PFSK-1 (cell line): ENCODE measurements around the gene PLEKHJ1.

ENCODE experiments used
- FOXP2 ChIP-seq: optimal IDR thresholded peaks from 2 replicates; pipeline ENCODE3; 2011; ENCODE audit warnings: borderline replicate concordance, control low read depth, inconsistent platforms; ENCODE audit not compliant: insufficient read depth; ENCODE audit errors: extremely low read length, extremely low read depth
- POLR2AphosphoS5 ChIP-seq: IDR thresholded peaks from 2 replicates; pipeline ENCODE4 v1.6.1; 2012; ENCODE audit warnings: low read depth, mild to moderate bottlenecking, control low read depth, low read length, moderate library complexity
- SIN3A ChIP-seq: IDR thresholded peaks from 2 replicates; pipeline ENCODE4 v1.6.1; 2012; ENCODE audit warnings: mild to moderate bottlenecking, low read length, moderate library complexity, borderline replicate concordance; ENCODE audit not compliant: insufficient read depth
- TAF1 ChIP-seq: IDR thresholded peaks from 2 replicates; pipeline ENCODE4 v1.6.1; 2012; ENCODE audit warnings: low read length, control low read depth, borderline replicate concordance; ENCODE audit not compliant: insufficient read depth
- TF ChIP-seq, protein P1 (sequence below), 2 experiments: IDR thresholded peaks; 2 replicates each; pipeline versions ENCODE4 v1.6.1 to v1.8.0; 2011 to 2012; ENCODE audit warnings: low read depth in 2 of 2, low read length in 2 of 2, control low read depth in 1 of 2, inconsistent platforms in 1 of 2, mild to moderate bottlenecking in 1 of 2, moderate library complexity in 1 of 2; ENCODE audit not compliant: insufficient read depth in 1 of 2

Gene PLEKHJ1

DNA sequence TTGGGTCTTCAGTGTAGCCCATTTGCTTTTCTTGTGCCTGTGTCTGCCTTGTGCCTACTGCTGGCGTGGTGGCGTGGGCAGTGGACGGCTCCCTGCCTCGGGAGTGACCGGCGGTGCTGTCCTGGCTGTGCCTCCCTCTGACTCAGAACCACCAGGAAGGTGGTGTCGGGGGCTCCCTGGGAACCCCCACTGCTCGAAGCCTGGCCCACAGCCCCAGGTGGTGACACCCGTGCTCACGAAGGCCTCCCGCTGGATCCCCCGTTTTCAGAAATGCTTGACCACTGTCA lies 7.9 kb upstream of the PLEKHJ1 start:
- TF ChIP-seq, protein P1, sequence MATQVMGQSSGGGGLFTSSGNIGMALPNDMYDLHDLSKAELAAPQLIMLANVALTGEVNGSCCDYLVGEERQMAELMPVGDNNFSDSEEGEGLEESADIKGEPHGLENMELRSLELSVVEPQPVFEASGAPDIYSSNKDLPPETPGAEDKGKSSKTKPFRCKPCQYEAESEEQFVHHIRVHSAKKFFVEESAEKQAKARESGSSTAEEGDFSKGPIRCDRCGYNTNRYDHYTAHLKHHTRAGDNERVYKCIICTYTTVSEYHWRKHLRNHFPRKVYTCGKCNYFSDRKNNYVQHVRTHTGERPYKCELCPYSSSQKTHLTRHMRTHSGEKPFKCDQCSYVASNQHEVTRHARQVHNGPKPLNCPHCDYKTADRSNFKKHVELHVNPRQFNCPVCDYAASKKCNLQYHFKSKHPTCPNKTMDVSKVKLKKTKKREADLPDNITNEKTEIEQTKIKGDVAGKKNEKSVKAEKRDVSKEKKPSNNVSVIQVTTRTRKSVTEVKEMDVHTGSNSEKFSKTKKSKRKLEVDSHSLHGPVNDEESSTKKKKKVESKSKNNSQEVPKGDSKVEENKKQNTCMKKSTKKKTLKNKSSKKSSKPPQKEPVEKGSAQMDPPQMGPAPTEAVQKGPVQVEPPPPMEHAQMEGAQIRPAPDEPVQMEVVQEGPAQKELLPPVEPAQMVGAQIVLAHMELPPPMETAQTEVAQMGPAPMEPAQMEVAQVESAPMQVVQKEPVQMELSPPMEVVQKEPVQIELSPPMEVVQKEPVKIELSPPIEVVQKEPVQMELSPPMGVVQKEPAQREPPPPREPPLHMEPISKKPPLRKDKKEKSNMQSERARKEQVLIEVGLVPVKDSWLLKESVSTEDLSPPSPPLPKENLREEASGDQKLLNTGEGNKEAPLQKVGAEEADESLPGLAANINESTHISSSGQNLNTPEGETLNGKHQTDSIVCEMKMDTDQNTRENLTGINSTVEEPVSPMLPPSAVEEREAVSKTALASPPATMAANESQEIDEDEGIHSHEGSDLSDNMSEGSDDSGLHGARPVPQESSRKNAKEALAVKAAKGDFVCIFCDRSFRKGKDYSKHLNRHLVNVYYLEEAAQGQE (IDR thresholded peaks at IDR 0.05; ENCODE audit: insufficient read depth in 1 of 2, low read depth in 2 of 2, low read length in 2 of 2) = no peak
- no peak for TF ChIP-seq FOXP2

DNA sequence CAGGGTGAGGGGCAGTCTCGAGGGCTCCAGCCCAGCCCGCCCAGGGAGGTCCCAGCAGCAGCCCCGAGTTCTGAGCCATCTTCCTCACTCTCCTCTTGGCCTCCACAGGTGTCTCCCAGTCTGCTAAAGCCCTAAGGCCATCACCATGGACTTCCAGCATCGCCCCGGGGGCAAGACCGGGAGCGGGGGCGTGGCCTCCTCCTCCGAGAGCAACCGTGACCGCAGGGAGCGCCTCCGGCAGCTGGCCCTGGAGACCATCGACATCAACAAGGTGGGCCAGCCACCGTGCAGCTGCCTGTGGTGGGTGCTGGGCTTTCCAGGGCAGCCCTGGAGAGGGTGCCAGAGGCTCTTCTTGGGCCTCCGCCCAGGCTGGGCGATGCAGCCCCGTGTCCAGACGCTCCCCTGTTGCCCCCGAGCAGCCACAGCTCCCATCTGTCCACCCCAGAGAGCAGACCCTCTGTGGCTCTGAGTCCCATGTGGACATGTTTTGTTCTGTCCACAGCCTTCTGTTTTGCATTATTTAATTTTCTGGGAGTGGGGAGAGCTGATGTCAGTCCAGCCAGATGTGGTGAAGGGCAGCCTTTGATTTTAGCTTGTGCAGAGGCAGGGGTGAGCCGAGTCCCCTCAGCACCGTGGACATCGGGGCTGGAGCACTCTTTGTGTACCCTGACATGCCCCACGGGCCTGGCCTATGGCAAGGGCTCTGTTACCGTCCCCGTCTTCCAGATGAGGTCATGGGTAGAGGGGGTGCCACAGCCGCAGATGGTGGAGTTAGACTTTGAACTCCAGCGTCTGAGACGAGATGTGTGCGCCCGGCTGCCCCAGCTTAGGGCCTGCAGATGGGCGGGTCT lies 7.4 kb upstream of the PLEKHJ1 start:
- TF ChIP-seq, protein P1 (IDR thresholded peaks at IDR 0.05; ENCODE audit: insufficient read depth in 1 of 2, low read depth in 2 of 2, low read length in 2 of 2) = no peak
- no peak for TF ChIP-seq FOXP2
- TF ChIP-seq POLR2AphosphoS5 = no peak
- no peak for TF ChIP-seq TAF1
- TF ChIP-seq SIN3A = no peak

DNA sequence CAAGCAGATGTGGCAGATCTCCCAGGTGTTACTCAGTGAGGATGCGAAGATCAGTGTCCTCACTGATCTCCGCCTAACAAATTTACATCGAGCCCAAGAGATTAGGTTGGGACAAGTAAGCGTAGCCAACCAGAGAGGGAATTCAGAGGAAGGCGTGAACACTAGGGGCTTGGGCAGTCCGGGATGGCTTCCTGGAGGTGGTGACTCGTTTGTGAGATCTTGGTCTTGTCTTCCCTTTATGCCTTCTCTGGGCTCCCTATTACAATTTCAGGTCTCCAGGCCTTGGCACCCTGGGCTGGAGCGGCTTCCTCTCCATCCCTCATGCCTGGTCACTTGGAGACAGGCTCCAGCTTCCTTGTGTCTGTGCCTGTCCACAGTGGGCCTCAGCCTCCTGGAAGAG lies 6.7 kb upstream of the PLEKHJ1 start:
- TF ChIP-seq POLR2AphosphoS5 (no peak), TAF1 (no peak), FOXP2 (no peak), SIN3A (no peak)
- TF ChIP-seq, protein P1 (IDR thresholded peaks at IDR 0.05; ENCODE audit: insufficient read depth in 1 of 2, low read depth in 2 of 2, low read length in 2 of 2) = no peak

DNA sequence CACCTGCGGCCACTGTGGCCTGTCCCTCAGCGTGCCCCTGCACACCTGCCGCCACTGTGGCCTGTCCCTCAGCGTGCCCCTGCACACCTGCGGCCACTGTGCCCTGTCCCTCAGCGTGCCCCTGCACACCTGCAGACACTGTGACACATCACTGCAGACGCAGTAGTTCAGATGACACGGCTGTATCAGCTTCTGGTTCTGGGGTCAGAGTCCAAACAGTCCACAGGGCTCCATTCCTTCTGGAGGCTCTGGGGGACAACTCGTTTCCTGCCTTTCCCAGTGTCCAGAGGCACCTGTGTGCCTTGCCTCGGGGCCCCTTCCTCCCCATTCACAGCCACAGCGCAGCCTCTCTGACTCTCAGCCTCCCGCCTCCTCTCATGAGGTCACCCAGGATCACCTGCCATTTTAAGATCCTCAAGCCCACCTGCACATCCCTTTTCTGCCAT lies 6.0 kb upstream of the PLEKHJ1 start:
- TF ChIP-seq FOXP2 (no peak), POLR2AphosphoS5 (no peak), TAF1 (no peak), SIN3A (no peak)
- TF ChIP-seq, protein P1 (IDR thresholded peaks at IDR 0.05; ENCODE audit: insufficient read depth in 1 of 2, low read depth in 2 of 2, low read length in 2 of 2) = no peak
